Omental fat pad (tissue), 4 donors: ENCODE results near the gene SLC4A8. TPM values are rescaled to one million over a fixed set of nuclear protein-coding genes. Genes with fewer than 3 reads are reported as not detected.

ENCODE experiments used
- ATAC-seq: fragments of 150-250 bp; one replicate; pipeline ENCODE4 v1.9.1; 2016; ENCODE audit warnings: mild to moderate bottlenecking, moderate library complexity; ENCODE audit not compliant: low FRiP score
- DNase-seq: peaks from one replicate; pipeline ENCODE4 v3.0.0-alpha.2; 2019; ENCODE audit warnings: low spot score
- CTCF ChIP-seq, 3 donors: fragments of 450-650 bp; IDR thresholded peaks; one replicate each; pipeline ENCODE4 v1.5.1; 2016 to 2017; ENCODE audit warnings: antibody characterized with exemption in 3 of 3, mild to moderate bottlenecking in 3 of 3, moderate library complexity in 2 of 3
- total RNA-seq, 4 donors: library from RNA; depleted of rRNA; stranded (reverse); fragments of >200 nt; gene quantifications; one replicate each; pipeline ENCODE4 v1.1.0, GENCODE V29; 2016

Gene SLC4A8
- total RNA-seq, 4 donors from 2014 or later: 0.37 to 4.7 (median 1.8) TPM

GRCh38 chr12:51538599-51538998, 114.0 kb downstream of the SLC4A8 start:
- no peak for TF ChIP-seq CTCF (IDR thresholded peaks at IDR 0.05)
- ATAC-seq: no peak
- no peak for DNase-seq

- TF ChIP-seq CTCF (IDR thresholded peaks at IDR 0.05): no peak
Observed at GRCh38 chr12:51540996-51541395, 116.4 kb downstream of the SLC4A8 start.

GRCh38 chr12:51546097-51546496, 121.5 kb downstream of the SLC4A8 start:
- TF ChIP-seq CTCF (IDR thresholded peaks at IDR 0.05): no peak
- DNase-seq (no peak), ATAC-seq (no peak)

More at GRCh38 chr12:51540996-51541395, 116.4 kb downstream of the SLC4A8 start:
- no peak for ATAC-seq
- DNase-seq: no peak

- TF ChIP-seq CTCF (IDR thresholded peaks at IDR 0.05): no peak
- ATAC-seq (no peak), DNase-seq (no peak)
Observed at GRCh38 chr12:51547606-51548005, 123.0 kb downstream of the SLC4A8 start.

GRCh38 chr12:51548241-51548640, 123.6 kb downstream of the SLC4A8 start:
- ATAC-seq: no peak
- TF ChIP-seq CTCF (IDR thresholded peaks at IDR 0.05): no peak
- DNase-seq: no peak

- ATAC-seq (no peak), DNase-seq (no peak)
- no peak for TF ChIP-seq CTCF (IDR thresholded peaks at IDR 0.05)
Observed at GRCh38 chr12:51549637-51550036, 125.0 kb downstream of the SLC4A8 start.

Other genes with a start within 250 kb of the SLC4A8 start
- 10 to 100 TPM in 2 of 4 donors, 1 to 10 TPM in 2; 5.8 to 14.8 (median 8.5) TPM for gene POU6F1, start 206.8 kb upstream of the SLC4A8 start, total RNA-seq
- gene DAZAP2, start 186.0 kb upstream of the SLC4A8 start, total RNA-seq: 100 to 1,000 TPM; 213 to 277 (median 235) TPM
- 10 to 100 TPM in 2 of 4 donors, 1 to 10 TPM in 2; 3.8 to 12.0 (median 7.0) TPM for gene SMAGP, start 154.4 kb upstream of the SLC4A8 start, total RNA-seq
- gene BIN2, start 100.7 kb upstream of the SLC4A8 start, total RNA-seq: 10 to 100 TPM in 3 of 4 donors, 1 to 10 TPM in 1; 4.8 to 26.5 (median 13.0) TPM
- gene CELA1, start 78.2 kb upstream of the SLC4A8 start, total RNA-seq: not detected
- gene GALNT6, start 33.4 kb upstream of the SLC4A8 start, total RNA-seq: 10 to 100 TPM in 3 of 4 donors, 1 to 10 TPM in 1; 4.2 to 12.9 (median 10.7) TPM
- 1 to 10 TPM in 1 of 4 donors, under 1 TPM in 3; 0.50 to 1.4 (median 0.67) TPM for gene SCN8A, start 166.4 kb downstream of the SLC4A8 start, total RNA-seq